ENCODE data around the gene MAP2.

Gene MAP2

GRCh38 chr2:209741953-209742352 is 318.1 kb downstream of the MAP2 start:
- no peak for FAIRE-seq

- FAIRE-seq: no peak
Measured at GRCh38 chr2:209753020-209753419, 329.2 kb downstream of the MAP2 start.

- no peak for FAIRE-seq
Measured at GRCh38 chr2:209757163-209757562, 333.3 kb downstream of the MAP2 start.

- no peak for FAIRE-seq
Measured at GRCh38 chr2:209761566-209761965, 337.7 kb downstream of the MAP2 start.

- FAIRE-seq: no peak
Measured at GRCh38 chr2:209762563-209762962, 338.7 kb downstream of the MAP2 start.

GRCh38 chr2:209763106-209763505 is 339.3 kb downstream of the MAP2 start:
- FAIRE-seq: no peak

GRCh38 chr2:209766613-209767012 is 342.8 kb downstream of the MAP2 start:
- no peak for FAIRE-seq

GRCh38 chr2:209767316-209767715 is 343.5 kb downstream of the MAP2 start:
- no peak for FAIRE-seq

- no peak for FAIRE-seq
Measured at GRCh38 chr2:209768557-209768956, 344.7 kb downstream of the MAP2 start.

GRCh38 chr2:209771474-209772289 is 347.8 kb downstream of the MAP2 start, which contains the start of gene UNC80:
Gene UNC80 (plus strand): TSS chr2:209771832. CDS start chr2:209772073, 241 bp downstream.
- FAIRE-seq: no peak

- FAIRE-seq: no peak
Measured at GRCh38 chr2:209772290-209772685, 348.4 kb downstream of the MAP2 start.

GRCh38 chr2:209773377-209773776 is 349.5 kb downstream of the MAP2 start:
- no peak for FAIRE-seq

Data from TTC549 (cell line).